HK-2 (cell line): ENCODE data around the gene TRIM45.
A peak's percentile ranks its signal among the peaks of the same experiment; 100 is the strongest.
"Not testable (repeated sequence)": the region's sequence is repeated elsewhere in the genome, so short reads cannot be mapped to it uniquely, and the experiment has no call there.

Source experiments
- DNase-seq: peaks from one replicate; pipeline ENCODE4 v3.0.0-alpha.2; 2018; ENCODE audit not compliant: unreplicated experiment

TRIM45 gene

DNA sequence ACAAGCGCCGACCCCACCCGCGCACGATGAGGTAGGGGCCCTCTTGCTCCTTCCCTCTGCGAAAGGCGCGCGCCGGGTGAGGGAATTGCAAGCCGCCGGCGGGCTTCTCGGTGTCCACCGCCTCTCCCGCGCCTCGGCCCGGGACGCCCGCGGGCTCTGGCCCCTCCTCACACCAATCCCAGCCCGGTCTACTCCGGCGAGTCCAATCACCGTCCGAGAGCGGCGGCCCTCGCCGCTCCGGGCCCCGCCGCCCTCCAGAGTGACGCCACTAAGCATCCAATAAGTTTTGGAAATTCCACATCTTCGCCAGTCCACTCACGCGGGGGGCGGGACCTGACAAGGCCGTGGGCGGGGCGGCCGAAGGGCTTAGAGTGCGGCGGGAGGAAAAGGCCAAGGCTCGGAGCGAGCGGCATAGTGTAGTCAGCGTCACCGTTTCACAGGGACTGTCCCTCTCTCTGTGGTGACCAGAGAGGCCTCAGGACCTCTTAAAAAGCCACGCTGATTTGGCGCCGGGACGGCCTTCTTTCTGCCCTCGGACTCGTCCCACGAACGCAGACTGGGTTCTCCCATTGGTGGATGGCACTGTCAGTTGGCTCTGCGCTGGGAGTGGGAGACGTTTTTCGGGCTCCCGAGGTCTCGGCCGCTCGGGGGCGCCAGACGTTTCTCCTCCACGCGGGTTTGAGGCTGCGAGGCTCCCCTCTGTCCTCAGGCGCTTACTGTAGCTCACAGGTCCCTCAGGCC is at the start of gene TRIM45:
TRIM45 (minus strand) TSS at position 161 of the 741 bp plus-strand sequence. CDS start 548 bp downstream, outside the sequence.
- DNase-seq: peak; percentile 98

GRCh38 chr1:117169871-117170596 is 48.5 kb upstream of the TRIM45 start:
- DNase-seq: no peak

GRCh38 chr1:117167402-117167801 is 45.9 kb upstream of the TRIM45 start:
- DNase-seq: no peak

GRCh38 chr1:117166076-117166475 is 44.5 kb upstream of the TRIM45 start:
- DNase-seq: no peak

DNA sequence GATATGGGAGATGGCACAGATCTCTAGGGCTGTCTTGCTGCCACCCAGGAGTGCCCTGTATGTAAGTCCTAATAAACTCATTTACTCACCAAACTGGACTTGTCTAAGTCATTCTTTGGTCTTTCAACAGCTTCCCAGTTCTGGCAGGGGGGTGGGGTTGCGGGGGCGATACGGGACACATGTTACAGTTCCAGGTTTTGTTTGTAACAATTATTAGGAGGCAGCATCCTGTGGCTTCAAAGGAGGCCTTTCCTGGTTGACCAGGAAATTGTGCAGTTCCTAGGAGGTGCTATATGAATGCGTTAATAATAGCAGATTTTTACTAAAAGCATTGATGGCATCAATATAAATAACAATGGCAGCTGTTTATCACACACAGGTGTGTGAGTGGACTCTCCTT is 42.7 kb upstream of the TRIM45 start:
- no peak for DNase-seq

GRCh38 chr1:117162816-117163215 is 41.3 kb upstream of the TRIM45 start:
- DNase-seq: no peak

DNA sequence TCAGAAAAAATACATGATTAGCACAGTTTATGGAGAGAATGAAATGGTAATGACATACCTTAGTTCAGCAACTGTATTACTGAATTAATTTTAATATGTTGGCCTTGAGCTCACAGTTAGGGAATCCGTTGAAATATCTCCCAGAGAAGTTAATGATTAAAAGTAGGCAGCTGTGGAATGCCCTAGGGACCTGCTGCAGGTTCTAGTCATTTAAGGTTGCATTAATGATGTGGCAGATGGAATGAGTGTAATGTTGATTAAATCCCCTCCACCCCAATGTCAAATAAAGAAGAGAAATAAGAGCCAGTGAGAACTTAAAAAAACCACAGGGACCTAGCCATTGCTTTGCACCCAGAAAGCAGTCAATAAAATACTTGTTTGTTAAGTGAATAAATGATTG is 40.3 kb upstream of the TRIM45 start:
- DNase-seq: no peak

DNA sequence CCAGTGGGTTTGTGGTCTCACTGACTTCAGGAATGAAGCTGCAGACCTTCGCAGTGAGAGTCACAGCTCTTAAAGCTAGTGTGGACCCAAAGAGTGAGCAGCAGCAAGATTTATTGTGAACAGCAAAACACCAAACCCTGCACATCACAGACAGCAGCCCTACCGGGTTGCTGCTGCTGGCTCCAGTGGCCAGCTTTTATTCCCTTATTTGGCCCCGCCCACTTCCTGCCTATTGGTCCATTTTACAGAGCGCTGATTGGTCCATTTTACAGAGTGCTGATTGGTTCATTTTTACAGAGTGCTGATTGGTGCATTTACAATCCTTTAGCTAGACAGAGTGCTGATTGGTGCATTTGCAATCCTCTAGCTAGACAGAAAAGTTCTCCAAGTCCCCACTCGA is 29.8 kb upstream of the TRIM45 start:
- not testable (repeated sequence) for DNase-seq

GRCh38 chr1:117150316-117150715 is 28.8 kb upstream of the TRIM45 start:
- no peak for DNase-seq

DNA sequence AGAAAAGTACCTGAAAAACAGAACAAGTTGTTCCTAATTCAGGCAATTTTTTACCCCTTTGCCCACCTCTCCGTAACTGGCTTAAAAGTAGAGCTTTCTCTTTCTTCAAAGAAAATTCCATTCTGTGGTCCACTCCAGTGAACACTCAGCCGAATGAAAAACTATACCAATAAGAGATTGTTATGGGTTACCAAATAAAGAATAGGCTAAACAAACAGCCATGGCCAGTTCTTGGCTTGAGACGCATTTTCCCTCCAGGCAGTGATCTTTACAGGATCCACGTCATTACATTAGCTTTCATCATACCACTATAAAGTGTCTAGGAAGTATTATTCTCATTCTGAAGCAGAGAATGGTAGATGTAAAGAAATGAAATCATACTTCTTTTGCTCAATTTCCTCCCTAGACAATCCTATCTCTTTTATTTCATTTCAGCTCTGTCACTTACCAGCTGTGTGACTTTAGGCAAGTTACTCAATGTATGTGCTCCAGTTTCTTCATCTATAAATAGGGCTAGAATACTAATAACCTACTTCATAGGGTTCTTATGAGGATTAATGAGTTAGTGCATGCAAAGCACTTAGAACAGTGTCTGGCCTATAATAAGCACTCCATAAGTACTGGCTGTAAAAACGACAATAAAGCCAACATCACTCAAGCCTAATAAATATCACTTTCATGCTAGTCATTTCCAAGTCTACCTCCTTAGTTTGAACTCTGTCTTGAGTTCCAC is 26.5 kb upstream of the TRIM45 start:
- DNase-seq: no peak

DNA sequence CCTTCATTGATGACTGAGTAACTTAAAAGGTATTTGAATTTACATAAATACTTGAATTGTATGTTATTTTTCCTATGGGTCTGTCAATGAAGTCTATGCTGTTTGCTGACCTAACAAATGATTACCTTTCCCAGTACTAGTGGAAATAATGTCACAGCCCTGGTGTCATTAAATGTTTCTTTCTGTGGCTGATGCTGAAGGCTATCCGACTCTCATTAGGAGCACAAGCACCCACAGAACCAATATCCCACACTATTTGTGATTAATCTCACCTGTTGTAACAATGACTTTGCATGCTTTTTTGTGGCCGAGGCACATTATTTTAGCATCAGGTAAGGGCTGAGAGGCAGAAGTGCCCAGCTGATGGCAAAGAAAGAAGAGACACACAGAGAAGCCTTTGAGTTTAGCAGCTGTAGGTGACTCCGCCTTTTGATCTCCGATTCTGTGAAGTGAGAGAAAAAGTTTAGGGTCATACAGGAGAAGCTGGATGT is 25.8 kb upstream of the TRIM45 start:
- DNase-seq: no peak

GRCh38 chr1:117146575-117147340 is 25.2 kb upstream of the TRIM45 start:
- DNase-seq: peak; percentile 46

DNA sequence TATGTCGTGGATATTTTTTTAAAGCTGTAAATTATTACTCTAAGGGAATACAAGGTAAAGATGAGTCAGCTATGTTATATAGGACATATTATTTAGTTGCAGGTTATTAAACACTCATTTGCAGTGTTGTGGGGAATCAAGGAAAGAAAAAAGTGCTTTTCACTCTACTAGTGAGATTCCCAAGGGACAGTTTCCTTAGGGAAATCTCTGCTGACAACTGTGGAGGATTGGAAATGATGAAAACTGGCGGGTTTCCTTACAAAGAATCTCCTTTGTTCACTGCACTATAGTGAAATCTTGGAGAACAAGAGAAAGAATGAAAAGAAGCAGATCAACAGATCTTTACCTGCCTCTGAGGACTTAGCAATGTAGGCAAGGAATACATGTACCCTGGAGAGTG is 24.5 kb upstream of the TRIM45 start:
- DNase-seq: no peak

DNA sequence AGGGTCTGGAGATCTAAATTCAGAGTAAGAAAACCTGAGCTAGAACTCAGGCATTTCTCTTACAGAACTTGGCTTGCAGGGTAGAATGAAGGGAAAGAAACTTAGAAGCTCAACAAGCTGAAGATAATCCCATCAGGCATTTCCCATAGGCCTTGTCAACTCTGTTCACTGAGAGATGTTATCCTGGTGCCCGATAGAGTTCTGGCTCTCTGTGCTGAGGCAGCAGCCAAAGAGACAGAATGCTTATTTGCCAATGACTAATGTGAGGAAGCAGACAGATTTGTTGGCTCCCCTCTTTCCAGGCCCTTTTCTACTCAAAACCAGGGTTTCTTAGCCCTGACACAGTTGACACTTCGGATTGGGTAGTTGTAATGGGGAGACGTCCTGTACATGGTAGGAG is 22.3 kb upstream of the TRIM45 start:
- DNase-seq: no peak

- no peak for DNase-seq
Observed at GRCh38 chr1:117143172-117143571, 21.6 kb upstream of the TRIM45 start.

DNA sequence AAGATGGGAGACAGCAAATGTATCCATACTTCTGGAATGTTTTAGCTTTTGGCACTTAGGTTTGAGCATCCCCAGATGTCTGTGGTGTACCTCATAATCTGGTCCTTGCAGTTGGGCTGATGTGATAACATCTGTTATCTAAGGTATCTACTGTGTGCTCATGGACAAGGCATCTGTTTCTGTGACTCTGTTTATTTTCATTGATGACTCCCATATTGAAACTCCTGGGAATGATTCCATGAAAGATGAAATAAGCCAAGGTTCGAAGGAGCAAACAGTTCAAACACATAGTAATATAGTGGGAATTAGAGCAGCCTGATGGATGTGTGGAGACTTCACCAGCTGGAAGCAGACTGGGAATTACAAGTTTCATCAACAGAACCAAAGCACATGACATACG is 20.7 kb upstream of the TRIM45 start:
- DNase-seq: no peak

- no peak for DNase-seq
Observed at GRCh38 chr1:117138561-117138960, 17.0 kb upstream of the TRIM45 start.

- DNase-seq: no peak
Observed at GRCh38 chr1:117138106-117138505, 16.6 kb upstream of the TRIM45 start.

- DNase-seq: no peak
Observed at GRCh38 chr1:117137281-117137855, 15.8 kb upstream of the TRIM45 start.

DNA sequence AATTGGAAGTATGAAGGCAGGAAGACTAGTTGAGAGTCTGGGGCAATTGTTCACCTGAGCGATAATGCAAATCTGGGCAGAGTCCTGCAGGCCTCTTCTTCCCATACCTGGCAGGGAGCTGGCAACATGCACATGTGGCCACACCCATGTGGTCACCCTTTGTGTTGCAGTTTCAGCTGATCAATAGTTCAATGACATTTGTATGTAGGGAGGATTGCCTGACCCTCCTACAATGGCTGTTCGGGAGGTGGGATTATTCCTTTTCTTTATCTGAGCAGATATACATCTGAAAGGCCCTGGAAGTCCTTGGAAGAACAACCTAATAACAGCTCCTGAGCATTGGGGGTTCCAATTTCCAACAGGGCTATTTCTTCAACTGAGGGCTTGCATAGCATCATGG is 15.2 kb upstream of the TRIM45 start:
- DNase-seq: no peak

- DNase-seq: no peak
Observed at GRCh38 chr1:117135329-117135728, 13.8 kb upstream of the TRIM45 start.
